ENCODE measurements around the gene FZR1. TPM values are rescaled to one million over a fixed set of nuclear protein-coding genes. Genes with fewer than 3 reads are reported as not detected.

FZR1 gene
- total RNA-seq, 2 experiments from 2014 or later: 40.8 to 50.7 TPM

- intact Hi-C loops (cut with DNase I, micrococcal nuclease): no loop called here
Measured at GRCh38 chr19:3465552-3465951, 40.6 kb upstream of the FZR1 start.

DNA sequence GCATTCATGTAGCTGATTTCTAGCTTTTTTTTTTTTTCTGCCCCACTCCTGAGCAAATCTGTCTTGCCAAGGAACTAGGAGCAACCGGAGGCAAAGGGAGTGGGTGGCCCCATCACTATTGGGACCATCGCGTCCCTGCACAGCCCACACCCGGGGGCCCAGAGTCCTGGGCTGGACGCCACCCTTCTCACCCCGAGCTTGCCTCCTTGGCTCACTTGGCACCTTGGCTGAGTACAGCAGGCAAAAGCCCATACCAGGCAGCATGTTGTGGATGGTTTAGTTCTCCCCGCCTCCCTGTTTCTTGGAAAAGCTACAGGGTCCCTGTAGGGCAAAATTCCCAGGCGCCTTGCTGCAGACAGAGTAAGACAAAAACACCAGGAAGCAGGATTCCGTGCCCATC lies 39.5 kb upstream of the FZR1 start:
- ATAC-seq (no peak), DNase-seq (no peak)
- H3K9me3 Mint-ChIP-seq (ENCODE audit: low read depth): peaks cover 2% of the 10 kb centered on the region
- ChIA-PET CTCF (interaction anchor here (0.9 kb wide), 1 partner anchor 162 kb away, joined by 3 read pairs; no protein-coding TSS in a partner anchor), POLR2A (interaction anchor here (0.6 kb wide), 1 partner anchor 65 kb away, joined by 4 read pairs; no protein-coding TSS in a partner anchor)
- H3K27ac Mint-ChIP-seq: no peak overlapping the region
- H3K4me1 Mint-ChIP-seq: no peaks in the 10 kb centered on the region
- peaks cover 5% of the 10 kb centered on the region for H3K36me3 Mint-ChIP-seq (ENCODE audit: low read depth)
- no peaks in the 10 kb centered on the region for H3K27me3 Mint-ChIP-seq
- intact Hi-C loops (cut with DNase I, micrococcal nuclease): no loop called here
- no peak overlapping the region for H3K4me3 Mint-ChIP-seq

More at GRCh38 chr19:3465552-3465951, 40.6 kb upstream of the FZR1 start:
- Mint-ChIP-seq H3K27me3 (no peaks in the 10 kb centered on the region), H3K4me3 (no peak overlapping the region), H3K27ac (no peak overlapping the region), H3K4me1 (no peaks in the 10 kb centered on the region), H3K9me3 (ENCODE audit: low read depth) (peaks cover 2% of the 10 kb centered on the region), H3K36me3 (ENCODE audit: low read depth) (peaks cover 5% of the 10 kb centered on the region)
- ChIA-PET POLR2A (no interaction called here), CTCF (interaction anchor here (0.6 kb wide), 1 partner anchor 161 kb away, joined by 4 read pairs; no protein-coding TSS in a partner anchor)
- DNase-seq (no peak), ATAC-seq (no peak)

DNA sequence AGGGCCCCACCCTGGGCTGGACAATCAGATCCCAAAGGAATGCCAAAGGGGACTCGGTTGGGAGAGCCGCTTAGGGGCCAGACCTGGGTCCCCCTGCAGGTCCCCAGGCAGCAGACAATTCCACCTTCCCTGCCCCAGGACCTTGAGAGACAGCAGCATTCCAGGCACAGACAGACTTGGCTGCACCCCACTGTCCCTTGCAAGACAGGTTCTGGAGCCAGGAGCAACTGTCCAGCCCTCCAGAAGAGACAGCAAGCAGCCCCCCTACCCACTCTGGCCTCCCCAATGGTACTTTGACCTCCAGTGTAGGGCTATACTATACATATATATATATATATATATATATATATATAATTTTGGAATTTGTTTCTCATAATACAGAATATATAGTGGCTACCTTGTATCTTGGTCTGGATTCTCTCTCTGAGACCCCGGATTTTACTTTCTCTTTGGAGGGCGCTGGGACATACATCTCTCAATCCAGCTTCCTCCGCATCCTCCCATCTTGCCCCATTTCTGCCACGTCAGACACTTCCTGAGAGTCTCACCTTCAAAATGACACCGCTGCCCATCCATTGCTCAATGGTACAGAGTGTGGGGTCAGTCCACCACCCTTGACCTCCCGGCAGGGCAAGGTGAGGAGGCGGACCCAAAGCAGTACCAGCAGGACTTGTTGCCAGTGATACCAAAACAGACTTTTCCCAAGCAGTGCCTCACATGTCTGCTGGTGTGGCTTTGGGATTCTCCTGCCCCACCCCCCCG lies 38.5 kb upstream of the FZR1 start:
- Mint-ChIP-seq H3K27ac (no peak overlapping the region), H3K4me3 (no peak overlapping the region), H3K27me3 (no peaks in the 10 kb centered on the region), H3K9me3 (ENCODE audit: low read depth) (peaks cover 2% of the 10 kb centered on the region), H3K4me1 (no peaks in the 10 kb centered on the region), H3K36me3 (ENCODE audit: low read depth) (peaks cover 5% of the 10 kb centered on the region)
- ChIA-PET CTCF (interaction anchor here (0.6 kb wide), 1 partner anchor 257 kb away, joined by 4 read pairs; no protein-coding TSS in a partner anchor), POLR2A (no interaction called here)
- no peak for ATAC-seq
- peak; percentile 24 for DNase-seq
- intact Hi-C loops (cut with DNase I, micrococcal nuclease): no loop called here

DNA sequence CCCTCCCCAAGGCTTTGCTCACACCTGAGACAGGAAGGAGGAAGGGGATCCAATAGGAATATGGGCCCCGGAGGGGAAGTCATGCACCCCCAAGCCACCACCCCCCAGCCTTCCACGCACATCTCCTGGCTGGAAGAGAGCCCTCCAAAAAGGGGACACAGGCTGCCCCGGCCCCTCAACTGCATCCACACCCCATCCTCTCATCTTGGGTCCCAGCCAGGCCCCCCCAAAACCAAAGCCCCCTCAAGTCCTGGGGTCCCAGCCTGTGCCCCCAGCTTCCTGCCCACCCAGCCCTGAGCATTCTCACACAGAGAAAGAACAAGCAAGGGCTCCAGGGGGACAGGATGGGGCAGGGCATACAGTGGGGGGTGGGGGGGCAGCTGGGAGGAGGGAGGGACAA lies 37.9 kb upstream of the FZR1 start:
- no peak for ATAC-seq
- POLR2A ChIA-PET: no interaction called here
- no peak overlapping the region for H3K4me3 Mint-ChIP-seq
- no peak for DNase-seq
- H3K9me3 Mint-ChIP-seq (ENCODE audit: low read depth): peaks cover 2% of the 10 kb centered on the region
- H3K27ac Mint-ChIP-seq: no peak overlapping the region
- H3K27me3 Mint-ChIP-seq: no peaks in the 10 kb centered on the region
- CTCF ChIA-PET: interaction anchor here (0.6 to 0.9 kb wide), 2 partner anchors 163 to 256 kb away, joined by 4 to 6 read pairs; no protein-coding TSS in a partner anchor
- H3K4me1 Mint-ChIP-seq: no peaks in the 10 kb centered on the region
- intact Hi-C loops (cut with DNase I, micrococcal nuclease): no loop called here
- H3K36me3 Mint-ChIP-seq (ENCODE audit: low read depth): peaks cover 2% of the 10 kb centered on the region

DNA sequence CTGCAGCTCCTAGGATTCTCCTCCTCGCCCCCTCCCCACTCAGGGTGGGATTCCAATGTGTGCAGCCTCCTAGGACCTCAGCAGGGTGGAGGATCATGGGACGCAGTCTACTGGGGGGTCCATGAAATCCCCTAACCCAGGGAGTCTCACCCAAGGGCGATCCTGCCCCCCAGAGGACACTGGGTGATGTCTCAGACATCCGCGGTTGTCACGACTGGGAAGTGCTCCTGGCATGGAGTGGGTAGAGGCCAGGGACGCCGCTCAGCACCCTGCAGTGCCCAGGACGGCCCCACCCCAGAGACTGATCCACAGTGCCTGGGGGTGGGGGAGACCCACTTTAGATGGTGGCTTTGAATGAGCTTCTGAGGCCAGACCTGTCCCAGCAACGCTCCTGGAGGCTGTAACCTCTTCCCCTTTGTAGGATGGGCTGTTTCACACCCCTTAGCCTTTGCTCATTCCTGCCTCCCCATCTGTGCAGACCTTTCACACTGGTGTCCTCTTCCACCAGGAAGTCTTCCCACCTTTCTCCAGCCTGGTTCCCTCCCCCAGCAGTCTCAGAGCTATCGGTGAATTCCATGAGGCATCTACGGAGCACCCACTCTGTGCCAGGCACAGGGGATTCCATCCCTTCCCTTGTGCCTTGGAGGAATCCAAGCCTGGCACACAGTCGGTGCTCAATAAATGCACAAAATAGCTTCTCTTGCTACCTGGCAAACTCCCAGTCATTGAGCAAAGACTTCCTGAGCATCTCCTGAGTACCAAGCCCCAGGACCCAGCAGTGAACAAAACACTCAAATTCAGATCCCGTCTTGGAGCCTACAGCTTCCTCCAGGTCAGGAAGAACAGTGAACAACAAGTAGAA lies 36.2 kb upstream of the FZR1 start:
- POLR2A ChIA-PET: interaction anchor here (0.7 kb wide), 1 partner anchor 165 kb away, joined by 3 read pairs; no protein-coding TSS in a partner anchor
- ATAC-seq (peak; percentile 21), DNase-seq (no peak)
- no peak overlapping the region for H3K4me3 Mint-ChIP-seq
- CTCF ChIA-PET: interaction anchor here (0.7 to 1.6 kb wide), 10 partner anchors 9 to 239 kb away, joined by 3 to 8 read pairs (median 3); no protein-coding TSS in a partner anchor
- peaks cover 2% of the 10 kb centered on the region for H3K9me3 Mint-ChIP-seq (ENCODE audit: low read depth)
- intact Hi-C loops (cut with DNase I, micrococcal nuclease): loop anchor here in 1 of 2 experiments (5.0 kb wide), 1 partner anchor 163 kb away; no protein-coding TSS in a partner anchor
- H3K27me3 Mint-ChIP-seq: no peaks in the 10 kb centered on the region
- no peak overlapping the region for H3K27ac Mint-ChIP-seq
- H3K36me3 Mint-ChIP-seq (ENCODE audit: low read depth): peaks cover 2% of the 10 kb centered on the region
- no peaks in the 10 kb centered on the region for H3K4me1 Mint-ChIP-seq

- ChIA-PET POLR2A (no interaction called here), CTCF (interaction anchor here (0.6 to 1.6 kb wide), 10 partner anchors 10 to 1002 kb away, joined by 3 to 8 read pairs (median 3); no protein-coding TSS in a partner anchor)
- Mint-ChIP-seq H3K4me1 (no peaks in the 10 kb centered on the region), H3K9me3 (ENCODE audit: low read depth) (peaks cover 2% of the 10 kb centered on the region), H3K4me3 (no peak overlapping the region), H3K27me3 (no peaks in the 10 kb centered on the region), H3K36me3 (ENCODE audit: low read depth) (peaks cover 2% of the 10 kb centered on the region), H3K27ac (no peak overlapping the region)
- DNase-seq (no peak), ATAC-seq (no peak)
- intact Hi-C loops (cut with DNase I, micrococcal nuclease): loop anchor here in 1 of 2 experiments (5.0 kb wide), 1 partner anchor 163 kb away; no protein-coding TSS in a partner anchor
Measured at GRCh38 chr19:3470500-3471128, 35.5 kb upstream of the FZR1 start.

DNA sequence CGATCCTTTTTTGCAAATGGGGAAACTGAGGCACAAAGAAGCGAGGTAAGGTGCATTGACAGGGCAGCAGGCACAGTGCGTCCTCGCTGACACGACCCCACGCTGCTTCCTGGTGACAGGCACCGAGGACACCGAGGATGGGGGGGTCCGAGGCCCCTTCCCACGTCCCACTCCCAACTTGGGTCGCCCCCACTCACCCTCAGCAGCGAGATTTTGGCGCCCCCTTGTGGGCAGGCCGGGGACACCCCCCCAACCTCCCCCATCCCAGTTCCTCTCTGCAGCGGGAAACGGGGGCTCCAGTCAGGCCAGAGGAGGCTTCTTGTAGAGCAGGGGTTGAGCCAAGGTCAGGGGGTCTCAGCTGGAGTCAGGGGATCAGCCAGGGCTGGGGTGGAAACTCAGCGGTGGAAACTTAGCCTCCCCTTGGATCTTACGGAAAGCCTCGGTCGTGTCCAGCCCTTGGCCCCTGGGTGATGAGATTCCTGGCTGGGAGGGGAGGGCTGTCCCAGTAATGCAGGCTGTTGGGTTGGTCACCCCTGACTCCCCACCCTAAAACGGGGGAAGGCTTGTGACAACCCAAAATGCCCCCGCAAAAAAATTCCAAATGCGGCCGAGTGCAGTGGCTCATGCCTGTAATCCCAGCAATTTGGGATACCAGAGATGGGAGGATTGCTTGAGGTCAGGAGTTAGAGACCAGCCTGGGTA lies 34.0 kb upstream of the FZR1 start:
- Mint-ChIP-seq H3K27me3 (no peaks in the 10 kb centered on the region), H3K27ac (no peak overlapping the region), H3K4me3 (no peak overlapping the region), H3K9me3 (ENCODE audit: low read depth) (peaks cover 2% of the 10 kb centered on the region), H3K36me3 (ENCODE audit: low read depth) (peaks cover 2% of the 10 kb centered on the region), H3K4me1 (no peaks in the 10 kb centered on the region)
- peak; percentile 36 for ATAC-seq
- ChIA-PET CTCF (interaction anchor here (0.8 to 2.1 kb wide), 8 partner anchors 14 to 167 kb away, joined by 3 to 10 read pairs (median 4); no protein-coding TSS in a partner anchor), POLR2A (no interaction called here)
- DNase-seq: peak; percentile 66
- intact Hi-C loops (cut with DNase I, micrococcal nuclease): loop anchor here (1.0 to 5.0 kb wide), 3 partner anchors 145 to 167 kb away; no protein-coding TSS in a partner anchor

DNA sequence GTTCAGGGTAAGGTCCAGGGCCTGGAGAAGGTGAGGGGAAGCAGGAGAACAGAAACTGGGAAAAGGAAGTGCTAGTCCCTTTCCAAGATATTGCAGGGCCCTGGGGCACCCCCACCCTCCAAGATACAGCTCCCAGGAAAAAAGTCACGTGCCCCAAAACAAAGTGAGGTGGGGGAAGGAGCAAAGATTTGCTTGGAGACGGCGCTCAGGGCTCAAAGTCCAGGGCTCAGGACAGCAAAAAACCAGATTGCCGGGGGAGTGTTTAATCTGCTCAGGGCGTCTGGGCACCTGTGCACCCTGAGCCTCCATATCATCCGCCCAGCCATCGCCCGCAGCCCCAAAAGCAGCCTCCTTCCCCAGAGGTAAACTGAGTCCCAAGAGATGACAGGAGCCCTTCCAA lies 32.1 kb upstream of the FZR1 start:
- intact Hi-C loops (cut with DNase I, micrococcal nuclease): loop anchor here in 1 of 2 experiments (5.0 kb wide), 1 partner anchor 167 kb away; no protein-coding TSS in a partner anchor
- Mint-ChIP-seq H3K4me3 (no peak overlapping the region), H3K27me3 (no peaks in the 10 kb centered on the region)

GRCh38 chr19:3474614-3475013 lies 31.5 kb upstream of the FZR1 start:
- H3K36me3 Mint-ChIP-seq (ENCODE audit: low read depth): no peaks in the 10 kb centered on the region
- no peaks in the 10 kb centered on the region for H3K9me3 Mint-ChIP-seq (ENCODE audit: low read depth)
- H3K27ac Mint-ChIP-seq: no peak overlapping the region
- ChIA-PET CTCF (interaction anchor here (0.6 to 2.1 kb wide), 2 partner anchors 158 to 170 kb away, joined by 3 to 8 read pairs; no protein-coding TSS in a partner anchor), POLR2A (no interaction called here)
- intact Hi-C loops (cut with DNase I, micrococcal nuclease): loop anchor here in 1 of 2 experiments (5.0 kb wide), 1 partner anchor 167 kb away; no protein-coding TSS in a partner anchor
- no peaks in the 10 kb centered on the region for H3K27me3 Mint-ChIP-seq
- DNase-seq (no peak), ATAC-seq (no peak)
- H3K4me1 Mint-ChIP-seq: peaks cover 9% of the 10 kb centered on the region
- H3K4me3 Mint-ChIP-seq: no peak overlapping the region

More for the DNA sequence above, 32.1 kb upstream of the FZR1 start:
- Mint-ChIP-seq H3K9me3 (ENCODE audit: low read depth) (no peaks in the 10 kb centered on the region), H3K4me1 (peaks cover 9% of the 10 kb centered on the region), H3K27ac (no peak overlapping the region), H3K36me3 (ENCODE audit: low read depth) (no peaks in the 10 kb centered on the region)
- ChIA-PET POLR2A (no interaction called here), CTCF (interaction anchor here (0.6 to 2.1 kb wide), 3 partner anchors 134 to 169 kb away, joined by 3 to 8 read pairs (median 5); no protein-coding TSS in a partner anchor)
- ATAC-seq (no peak), DNase-seq (no peak)

DNA sequence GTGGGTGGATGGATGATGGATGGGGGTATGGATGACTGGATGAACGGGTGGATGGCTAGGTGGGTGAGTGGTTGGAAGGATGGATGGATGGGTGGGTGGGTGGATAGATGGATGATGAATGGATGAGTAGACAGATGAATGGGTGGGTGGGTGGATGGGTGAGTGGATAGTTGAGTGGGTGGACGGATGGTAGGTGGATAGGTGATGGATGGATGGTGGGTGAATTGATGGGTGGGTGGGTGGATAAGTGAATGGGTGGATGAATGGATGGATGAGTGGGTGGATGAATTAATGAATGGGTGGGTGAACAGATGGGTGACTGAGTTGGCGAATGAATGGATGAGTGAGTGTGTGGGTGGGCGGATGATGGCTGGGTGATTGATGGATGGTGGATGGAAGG lies 30.7 kb upstream of the FZR1 start:
- DNase-seq (no peak), ATAC-seq (no peak)
- no peaks in the 10 kb centered on the region for H3K27me3 Mint-ChIP-seq
- ChIA-PET CTCF (no interaction called here), POLR2A (no interaction called here)
- H3K27ac Mint-ChIP-seq: no peak overlapping the region
- intact Hi-C loops (cut with DNase I, micrococcal nuclease): no loop called here
- H3K4me3 Mint-ChIP-seq: no peak overlapping the region
- H3K4me1 Mint-ChIP-seq: peaks cover 9% of the 10 kb centered on the region
- H3K9me3 Mint-ChIP-seq (ENCODE audit: low read depth): no peaks in the 10 kb centered on the region
- H3K36me3 Mint-ChIP-seq (ENCODE audit: low read depth): no peaks in the 10 kb centered on the region

Measured in activated CD4-positive, alpha-beta T cell treated with anti-CD3 and anti-CD28 coated beads for 36 hours (primary cell).